BLaER1 treated with 17β-estradiol and CSF1 and Interleukin-3, amounts not matched to agents 10 nM and 100 nM (cell line): ENCODE data around the gene MAP4K5.
"Not testable (repeated sequence)": the region's sequence is repeated elsewhere in the genome, so short reads cannot be mapped to it uniquely, and the experiment has no call there.

Experiments used
- H3K27ac ChIP-seq, 11 experiments: shearing (Covaris generic); formaldehyde crosslinking; 2 replicates each; pipeline ENCODE4 v1.8.1; 2022
- H3K27me3 ChIP-seq, 11 experiments: shearing (Covaris generic); formaldehyde crosslinking; 2 replicates each; pipeline ENCODE4 v1.8.1; 2022
- H3K36me3 ChIP-seq, 11 experiments: shearing (Covaris generic); formaldehyde crosslinking; 2 replicates each; pipeline ENCODE4 v1.8.1; 2022
- H3K4me1 ChIP-seq, 10 experiments: shearing (Covaris generic); formaldehyde crosslinking; 2 replicates each; pipeline ENCODE4 v1.8.1; 2022
- H3K4me2 ChIP-seq, 11 experiments: shearing (Covaris generic); formaldehyde crosslinking; 2 replicates each; pipeline ENCODE4 v1.8.1; 2022
- H3K4me3 ChIP-seq, 10 experiments: shearing (Covaris generic); formaldehyde crosslinking; 2 replicates each; pipeline ENCODE4 v1.8.1; 2022
- H3K9ac ChIP-seq, 11 experiments: shearing (Covaris generic); formaldehyde crosslinking; 2 replicates each; pipeline ENCODE4 v1.8.1; 2022
- H3K9me3 ChIP-seq, 11 experiments: shearing (Covaris generic); formaldehyde crosslinking; replicated peaks in 1 of 11; 2 replicates each; pipeline ENCODE4 v1.8.1; 2022
- H4K20me1 ChIP-seq, 11 experiments: shearing (Covaris generic); formaldehyde crosslinking; 2 replicates each; pipeline ENCODE4 v1.8.1; 2022
- Cebpa-rat ChIP-seq, 11 experiments: shearing (Covaris generic); IDR thresholded peaks; 2 replicates each; pipeline ENCODE4 v1.8.1; 2022

MAP4K5 gene

DNA sequence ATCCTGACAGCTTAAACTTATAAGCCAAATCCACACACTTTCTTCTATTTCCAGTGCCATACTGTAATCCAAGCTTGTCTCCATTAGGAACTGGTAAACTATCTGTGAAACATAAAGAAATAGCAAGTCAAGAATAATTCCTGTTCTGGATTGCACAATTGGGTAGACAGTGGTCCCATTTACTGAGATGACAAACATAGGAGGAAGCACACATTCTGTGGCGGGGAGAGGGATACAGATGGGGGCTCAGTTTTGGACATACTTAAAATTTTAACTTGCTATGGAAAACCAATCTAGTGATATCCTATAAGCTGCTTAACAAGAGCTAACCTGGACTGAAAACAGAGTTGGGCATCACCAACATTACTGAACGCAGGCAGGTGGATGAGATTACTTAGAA is 16.3 kb downstream of the MAP4K5 start:
- no peak overlapping the region for H3K27ac ChIP-seq
- H4K20me1 ChIP-seq, result peaks cover 0 to 58% (median 16%) of the 10 kb centered on the region in 11 experiments; a peak in 9 of 22 replicates
- H3K9ac ChIP-seq, result no peak overlapping the region
- no peak overlapping the region for H3K4me2 ChIP-seq
- peaks cover 0 to under 1% (median 0%) of the 10 kb centered on the region in 10 experiments; a peak in 2 of 20 replicates for H3K4me1 ChIP-seq
- TF ChIP-seq Cebpa-rat (IDR thresholded peaks at IDR 0.05), result no peak
- H3K9me3 ChIP-seq, result peaks cover 6 to 28% (median 13%) of the 10 kb centered on the region in 11 experiments; a peak in 18 of 22 replicates
- H3K4me3 ChIP-seq, result no peak overlapping the region
- H3K36me3 ChIP-seq, result peaks cover 23 to 71% (median 42%) of the 10 kb centered on the region in 11 experiments; a peak in 20 of 22 replicates
- no peaks in the 10 kb centered on the region for H3K27me3 ChIP-seq

GRCh38 chr14:50512463-50512862 is 19.9 kb downstream of the MAP4K5 start:
- Histone ChIP-seq H3K27ac (no peak overlapping the region), H3K27me3 (no peaks in the 10 kb centered on the region), H4K20me1 (peaks cover 0 to 26% (median 0%) of the 10 kb centered on the region in 11 experiments; a peak in 7 of 22 replicates), H3K4me1 (no peaks in the 10 kb centered on the region), H3K4me2 (no peak overlapping the region), H3K4me3 (no peak overlapping the region), H3K36me3 (peaks cover 12 to 52% (median 25%) of the 10 kb centered on the region in 11 experiments; a peak in 18 of 22 replicates), H3K9ac (no peak overlapping the region), H3K9me3 (peaks cover 6 to 21% (median 14%) of the 10 kb centered on the region in 11 experiments; a peak in 17 of 22 replicates)
- TF ChIP-seq Cebpa-rat (IDR thresholded peaks at IDR 0.05), result no peak

GRCh38 chr14:50510157-50510556 is 22.2 kb downstream of the MAP4K5 start:
- no peak overlapping the region for H3K4me3 ChIP-seq
- H3K9ac ChIP-seq, result no peak overlapping the region
- H3K27ac ChIP-seq, result no peak overlapping the region
- H3K4me1 ChIP-seq, result no peaks in the 10 kb centered on the region
- H3K9me3 ChIP-seq, result peaks cover 6 to 21% (median 14%) of the 10 kb centered on the region in 11 experiments; a peak in 17 of 22 replicates
- H4K20me1 ChIP-seq, result peaks cover 0 to 33% (median 6%) of the 10 kb centered on the region in 11 experiments; a peak in 11 of 22 replicates
- no peak overlapping the region for H3K4me2 ChIP-seq
- H3K36me3 ChIP-seq, result peaks cover 4 to 39% (median 19%) of the 10 kb centered on the region in 11 experiments; a peak in 14 of 22 replicates
- no peak for TF ChIP-seq Cebpa-rat (IDR thresholded peaks at IDR 0.05)
- H3K27me3 ChIP-seq, result no peaks in the 10 kb centered on the region

DNA sequence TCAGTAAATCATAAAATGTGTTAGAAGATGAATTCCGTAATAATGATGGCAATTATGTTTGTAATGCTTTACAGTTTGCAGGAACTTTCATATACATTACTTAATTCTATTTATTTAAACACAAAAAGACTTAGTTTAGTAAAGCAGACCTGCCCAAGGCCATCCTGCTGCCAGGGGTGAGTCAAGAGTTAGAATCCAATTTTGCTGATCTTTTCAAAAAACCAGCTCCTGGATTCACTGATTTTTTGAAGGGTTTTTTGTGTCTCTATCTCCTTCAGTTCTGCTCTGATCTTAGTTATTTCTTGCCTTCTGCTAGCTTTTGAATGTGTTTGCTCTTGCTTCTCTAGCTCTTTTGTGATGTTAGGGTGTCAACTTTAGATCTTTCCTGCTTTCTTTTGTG is 25.3 kb downstream of the MAP4K5 start:
- H3K27me3 ChIP-seq, H3K4me3 ChIP-seq, H3K9ac ChIP-seq, H3K4me2 ChIP-seq, H3K4me1 ChIP-seq, H3K27ac ChIP-seq: not testable (repeated sequence)
- Histone ChIP-seq H3K9me3 (peaks cover 6 to 18% (median 12%) of the 10 kb centered on the region in 11 experiments; a peak in 16 of 22 replicates), H3K36me3 (peaks cover 7 to 43% (median 27%) of the 10 kb centered on the region in 11 experiments; a peak in 21 of 22 replicates), H4K20me1 (peaks cover 0 to 19% (median 6%) of the 10 kb centered on the region in 11 experiments; a peak in 11 of 22 replicates)

DNA sequence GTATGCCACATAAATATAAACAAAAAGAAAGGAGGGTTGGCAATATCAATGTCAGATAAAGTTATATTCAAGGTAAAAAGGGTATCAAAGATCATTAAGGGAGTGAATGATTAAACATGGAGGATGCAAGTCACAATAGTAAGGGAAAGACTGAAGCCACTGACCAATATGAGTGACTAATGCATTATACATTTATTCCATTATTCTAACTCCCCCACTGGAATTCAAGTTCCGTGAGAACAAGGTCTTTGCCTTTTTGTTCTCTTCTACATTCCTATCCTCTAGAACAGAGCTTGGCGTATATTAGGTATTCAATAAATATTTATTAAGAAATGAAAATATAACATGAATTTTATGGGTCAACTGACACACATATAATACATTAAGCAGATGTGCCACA is 30.7 kb downstream of the MAP4K5 start:
- Histone ChIP-seq H3K36me3 (peaks cover 33 to 64% (median 55%) of the 10 kb centered on the region in 11 experiments), H3K4me2 (no peak overlapping the region), H3K27me3 (no peaks in the 10 kb centered on the region), H3K9me3 (peaks cover 0 to 18% (median 9%) of the 10 kb centered on the region in 11 experiments; a peak in 10 of 22 replicates), H4K20me1 (peaks cover 0 to 14% (median 0%) of the 10 kb centered on the region in 11 experiments; a peak in 8 of 22 replicates), H3K4me3 (no peak overlapping the region), H3K4me1 (no peaks in the 10 kb centered on the region), H3K27ac (no peak overlapping the region), H3K9ac (no peak overlapping the region)
- no peak for TF ChIP-seq Cebpa-rat (IDR thresholded peaks at IDR 0.05)

DNA sequence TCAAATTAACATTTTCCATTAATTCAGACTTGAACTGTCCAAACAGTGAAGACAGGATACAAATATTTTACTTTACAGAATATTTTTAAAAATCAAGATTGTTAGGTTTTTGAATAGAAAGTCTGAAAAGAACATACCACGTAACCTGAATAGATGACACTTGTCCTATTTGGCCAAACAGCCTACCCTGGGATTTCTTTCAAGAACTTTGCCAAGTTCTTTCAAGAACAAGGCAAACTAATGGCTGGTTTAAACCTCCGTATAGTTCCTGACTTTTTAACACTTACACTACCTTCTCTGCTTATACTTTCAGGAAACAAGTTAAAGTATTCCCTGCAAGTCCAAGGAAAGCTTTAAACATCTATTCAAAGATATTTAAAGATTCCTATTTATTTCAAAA is 35.0 kb downstream of the MAP4K5 start:
- no peaks in the 10 kb centered on the region for H3K4me1 ChIP-seq
- H3K4me2 ChIP-seq, result no peak overlapping the region
- peaks cover 27 to 79% (median 68%) of the 10 kb centered on the region in 11 experiments for H3K36me3 ChIP-seq
- no peaks in the 10 kb centered on the region for H3K27me3 ChIP-seq
- H3K9ac ChIP-seq, result no peak overlapping the region
- peaks cover 6 to 37% (median 19%) of the 10 kb centered on the region in 11 experiments; a peak in 16 of 22 replicates for H3K9me3 ChIP-seq
- no peak overlapping the region for H3K4me3 ChIP-seq
- no peaks in the 10 kb centered on the region for H4K20me1 ChIP-seq
- no peak overlapping the region for H3K27ac ChIP-seq
- no peak for TF ChIP-seq Cebpa-rat (IDR thresholded peaks at IDR 0.05)

DNA sequence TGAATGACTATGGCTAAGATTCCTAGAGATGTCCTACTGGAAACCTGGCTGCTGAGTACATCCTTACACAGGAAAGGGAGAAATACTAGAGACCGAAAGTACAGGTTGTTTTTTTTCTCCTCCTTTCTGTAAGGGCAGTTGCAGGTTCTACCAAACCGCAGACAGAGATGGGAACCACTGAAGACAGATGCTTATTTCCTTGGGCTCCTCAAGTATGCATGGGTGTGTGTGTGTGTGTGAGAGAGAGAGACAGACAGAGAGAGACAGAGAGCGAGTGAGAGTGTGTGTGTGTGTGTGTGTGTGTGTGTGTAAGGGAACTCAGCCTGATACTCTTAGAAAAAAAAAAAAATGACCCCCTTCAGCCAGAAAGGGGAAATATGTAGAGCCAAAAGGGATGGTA is 42.5 kb downstream of the MAP4K5 start:
- H3K9me3 ChIP-seq, result peaks cover 0 to 9% (median 8%) of the 10 kb centered on the region in 11 experiments; a peak in 9 of 22 replicates
- no peak overlapping the region for H3K4me2 ChIP-seq
- no peak overlapping the region for H3K27ac ChIP-seq
- no peak for TF ChIP-seq Cebpa-rat (IDR thresholded peaks at IDR 0.05)
- H3K4me1 ChIP-seq, result no peaks in the 10 kb centered on the region
- H3K4me3 ChIP-seq, result no peak overlapping the region
- H4K20me1 ChIP-seq, result peaks cover 0 to 4% (median 0%) of the 10 kb centered on the region in 11 experiments; a peak in 1 of 22 replicates
- H3K36me3 ChIP-seq, result peaks cover 6 to 59% (median 38%) of the 10 kb centered on the region in 11 experiments; a peak in 20 of 22 replicates
- H3K9ac ChIP-seq, result no peak overlapping the region
- no peaks in the 10 kb centered on the region for H3K27me3 ChIP-seq

- TF ChIP-seq Cebpa-rat (IDR thresholded peaks at IDR 0.05), result no peak
- H3K9ac ChIP-seq, result no peak overlapping the region
- H4K20me1 ChIP-seq, result peaks cover 0 to 4% (median 0%) of the 10 kb centered on the region in 11 experiments; a peak in 1 of 22 replicates
Observed at GRCh38 chr14:50488521-50488920, 43.8 kb downstream of the MAP4K5 start.

DNA sequence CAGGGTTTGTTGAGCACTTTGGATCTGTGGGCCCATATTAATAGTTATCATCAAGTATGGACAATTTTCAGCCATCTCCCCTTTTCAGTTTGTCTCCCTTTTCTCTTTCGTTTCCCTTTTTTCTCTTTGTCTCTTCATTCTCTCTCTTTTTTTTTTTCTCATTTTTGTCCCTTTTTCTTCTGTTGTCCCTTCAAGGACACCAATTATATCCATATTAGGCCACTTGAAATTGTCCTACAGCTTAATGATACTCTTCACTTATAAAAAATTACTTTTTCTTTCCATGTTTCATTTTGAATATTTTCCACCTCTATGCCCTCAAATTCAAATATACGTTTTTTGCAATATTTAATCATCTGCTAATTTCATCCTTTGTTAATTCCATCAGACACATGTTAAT is 53.3 kb downstream of the MAP4K5 start:
- Histone ChIP-seq H3K27ac (no peak overlapping the region), H3K4me1 (no peaks in the 10 kb centered on the region), H3K4me3 (no peak overlapping the region), H3K27me3 (no peaks in the 10 kb centered on the region), H3K9me3 (peaks cover 24 to 51% (median 40%) of the 10 kb centered on the region in 11 experiments), H3K9ac (no peak overlapping the region), H4K20me1 (no peaks in the 10 kb centered on the region), H3K4me2 (no peak overlapping the region), H3K36me3 (peaks cover 43 to 77% (median 68%) of the 10 kb centered on the region in 11 experiments)
- no peak for TF ChIP-seq Cebpa-rat (IDR thresholded peaks at IDR 0.05)

More at GRCh38 chr14:50488521-50488920, 43.8 kb downstream of the MAP4K5 start:
- no peaks in the 10 kb centered on the region for H3K4me1 ChIP-seq
- peaks cover 17 to 58% (median 38%) of the 10 kb centered on the region in 11 experiments; a peak in 20 of 22 replicates for H3K36me3 ChIP-seq
- no peaks in the 10 kb centered on the region; a peak in 1 of 22 replicates for H3K9me3 ChIP-seq
- H3K27me3 ChIP-seq, result no peaks in the 10 kb centered on the region
- H3K4me3 ChIP-seq, result no peak overlapping the region
- no peak overlapping the region for H3K27ac ChIP-seq
- no peak overlapping the region for H3K4me2 ChIP-seq

- Histone ChIP-seq H4K20me1 (no peaks in the 10 kb centered on the region), H3K27ac (no peak overlapping the region), H3K27me3 (no peaks in the 10 kb centered on the region), H3K9me3 (peaks cover 37 to 64% (median 53%) of the 10 kb centered on the region in 11 experiments), H3K4me3 (no peak overlapping the region), H3K9ac (no peak overlapping the region), H3K4me1 (no peaks in the 10 kb centered on the region), H3K36me3 (peaks cover 55 to 78% (median 71%) of the 10 kb centered on the region in 11 experiments), H3K4me2 (no peak overlapping the region)
- no peak for TF ChIP-seq Cebpa-rat (IDR thresholded peaks at IDR 0.05)
Observed at GRCh38 chr14:50477760-50478159, 54.6 kb downstream of the MAP4K5 start.
